Bronchial epithelial cell (primary cell): ENCODE data around the gene TMEM272. TPM values are rescaled to one million over a fixed set of nuclear protein-coding genes. Genes with fewer than 3 reads are reported as not detected.
A peak's percentile ranks its signal among the peaks of the same experiment; 100 is the strongest.

Source experiments
- DNase-seq: peaks from one replicate; pipeline ENCODE4 v3.0.0-alpha.2; 2010; ENCODE audit warnings: low read depth
- FAIRE-seq: peaks from 2 replicates; lab custom pipeline; 2011; peaks lifted over from hg19 to GRCh38; lab: Jason Lieb, UNC
- H3K27me3 ChIP-seq: 2 replicates; pipeline ENCODE4 v1.5.1; 2011; ENCODE audit warnings: low read length; ENCODE audit not compliant: control insufficient read depth, insufficient read depth
- H3K36me3 ChIP-seq: 2 replicates; pipeline ENCODE4 v1.5.1; 2011; ENCODE audit warnings: low read length; ENCODE audit not compliant: control insufficient read depth, insufficient read depth
- H3K4me3 ChIP-seq: 2 replicates; pipeline ENCODE4 v1.5.1; 2011; ENCODE audit warnings: mild to moderate bottlenecking, low read depth, low read length, control low read depth
- total RNA-seq: library from RNA; depleted of rRNA; stranded (reverse); fragments of >200 nt; gene quantifications from 2 replicates; pipeline ENCODE4 v1.2.1, GENCODE V29; 2014
- TF ChIP-seq, protein P1 (sequence below): IDR thresholded peaks from 2 replicates; pipeline ENCODE4 v1.5.1; 2011; ENCODE audit warnings: mild to moderate bottlenecking, moderate library complexity, low read length, control low read depth, inconsistent platforms; ENCODE audit not compliant: insufficient read depth, severe bottlenecking

Gene TMEM272
- total RNA-seq, 1 donor from 2014 or later: not detected

DNA sequence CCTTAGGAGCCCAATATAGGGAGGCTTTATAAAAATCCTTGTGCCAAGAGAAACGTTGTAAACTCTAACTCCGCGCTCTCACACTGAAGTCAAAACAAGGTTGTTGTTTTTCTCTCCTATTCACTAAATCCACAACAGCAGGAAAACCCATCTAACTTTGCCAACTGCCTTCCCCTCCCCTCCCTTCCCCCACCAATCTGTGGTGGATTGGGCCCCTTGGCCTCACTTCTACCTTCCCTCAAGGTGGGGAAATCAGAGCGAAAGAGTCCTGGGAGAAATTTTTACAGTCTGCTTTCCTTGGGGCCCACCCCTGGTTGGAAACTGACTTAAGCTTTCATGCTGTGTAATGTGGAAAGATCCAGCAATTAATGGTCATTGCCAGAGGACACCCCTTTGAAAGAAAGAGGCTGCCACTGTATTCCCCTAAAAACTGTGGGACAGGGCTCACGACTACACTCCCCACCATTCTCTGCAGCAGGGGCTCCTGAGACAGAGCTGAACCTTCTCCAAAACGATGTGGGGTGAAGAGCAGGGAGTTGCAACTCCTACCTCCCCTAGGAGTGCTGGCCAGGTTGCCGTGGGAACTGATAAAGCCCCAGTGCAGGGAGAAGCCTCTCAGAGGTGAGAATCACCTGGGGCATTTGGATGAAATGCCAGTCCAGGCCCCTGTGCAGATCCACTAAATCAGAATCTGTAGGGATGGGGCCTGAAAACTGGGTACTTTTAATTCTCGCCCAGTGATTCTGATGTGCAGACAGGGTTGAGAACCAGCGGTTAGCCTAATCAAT lies 42.2 kb downstream of the TMEM272 start:
- DNase-seq: no peak
- Histone ChIP-seq H3K4me3 (peak overlapping the region; percentile 65), H3K36me3 (no peaks in the 10 kb centered on the region), H3K27me3 (no peaks in the 10 kb centered on the region)
- no peak for FAIRE-seq
- TF ChIP-seq, protein P1, sequence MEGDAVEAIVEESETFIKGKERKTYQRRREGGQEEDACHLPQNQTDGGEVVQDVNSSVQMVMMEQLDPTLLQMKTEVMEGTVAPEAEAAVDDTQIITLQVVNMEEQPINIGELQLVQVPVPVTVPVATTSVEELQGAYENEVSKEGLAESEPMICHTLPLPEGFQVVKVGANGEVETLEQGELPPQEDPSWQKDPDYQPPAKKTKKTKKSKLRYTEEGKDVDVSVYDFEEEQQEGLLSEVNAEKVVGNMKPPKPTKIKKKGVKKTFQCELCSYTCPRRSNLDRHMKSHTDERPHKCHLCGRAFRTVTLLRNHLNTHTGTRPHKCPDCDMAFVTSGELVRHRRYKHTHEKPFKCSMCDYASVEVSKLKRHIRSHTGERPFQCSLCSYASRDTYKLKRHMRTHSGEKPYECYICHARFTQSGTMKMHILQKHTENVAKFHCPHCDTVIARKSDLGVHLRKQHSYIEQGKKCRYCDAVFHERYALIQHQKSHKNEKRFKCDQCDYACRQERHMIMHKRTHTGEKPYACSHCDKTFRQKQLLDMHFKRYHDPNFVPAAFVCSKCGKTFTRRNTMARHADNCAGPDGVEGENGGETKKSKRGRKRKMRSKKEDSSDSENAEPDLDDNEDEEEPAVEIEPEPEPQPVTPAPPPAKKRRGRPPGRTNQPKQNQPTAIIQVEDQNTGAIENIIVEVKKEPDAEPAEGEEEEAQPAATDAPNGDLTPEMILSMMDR: no peak

DNA sequence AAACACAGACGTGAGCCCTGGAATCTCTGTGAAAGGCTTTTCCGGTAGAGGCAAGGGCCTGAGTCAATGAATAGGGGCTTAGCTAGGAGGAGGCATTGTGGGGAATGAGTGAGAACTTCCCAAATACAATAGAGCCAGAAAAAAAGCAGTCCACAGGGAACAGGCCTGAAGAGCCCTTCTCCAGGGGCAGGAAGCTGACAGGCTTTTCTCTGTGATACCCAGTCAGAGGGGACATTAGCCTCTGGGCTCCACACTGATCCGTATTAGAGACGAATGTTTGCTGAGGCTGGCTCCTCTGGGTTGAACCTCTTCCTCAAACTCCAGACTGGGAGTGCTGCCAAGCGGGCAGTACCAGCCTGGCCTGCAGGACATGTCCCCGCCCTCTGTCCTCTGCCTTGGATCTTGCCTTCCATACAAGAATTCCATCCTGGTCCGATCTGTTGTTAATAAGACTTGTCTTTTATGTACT lies 43.3 kb downstream of the TMEM272 start:
- no peak overlapping the region for H3K4me3 ChIP-seq
- no peaks in the 10 kb centered on the region for H3K36me3 ChIP-seq
- FAIRE-seq (peak; percentile 60), DNase-seq (no peak)
- TF ChIP-seq, protein P1: no peak
- no peaks in the 10 kb centered on the region for H3K27me3 ChIP-seq

DNA sequence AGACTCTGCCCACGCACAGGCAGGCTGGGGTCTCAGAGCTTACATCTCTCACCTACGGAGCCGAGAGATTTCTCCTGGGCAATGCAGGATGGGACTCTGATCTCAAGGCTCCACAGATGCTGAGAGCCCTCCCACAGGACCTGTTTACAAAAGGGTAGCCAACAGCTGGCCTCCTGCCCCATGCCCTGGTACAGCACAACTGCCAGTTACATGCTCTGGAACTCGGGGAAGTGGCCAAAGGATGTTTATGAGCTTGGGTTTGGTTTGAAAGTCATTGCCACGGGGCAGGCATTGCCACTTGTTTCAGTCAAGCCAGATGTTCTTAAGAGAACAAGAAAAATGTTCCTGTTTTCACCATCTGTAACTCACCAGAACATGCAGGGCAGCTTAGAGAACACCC lies 44.5 kb downstream of the TMEM272 start:
- FAIRE-seq: no peak
- Histone ChIP-seq H3K4me3 (no peak overlapping the region), H3K36me3 (no peaks in the 10 kb centered on the region), H3K27me3 (no peaks in the 10 kb centered on the region)
- no peak for DNase-seq
- TF ChIP-seq, protein P1: no peak

DNA sequence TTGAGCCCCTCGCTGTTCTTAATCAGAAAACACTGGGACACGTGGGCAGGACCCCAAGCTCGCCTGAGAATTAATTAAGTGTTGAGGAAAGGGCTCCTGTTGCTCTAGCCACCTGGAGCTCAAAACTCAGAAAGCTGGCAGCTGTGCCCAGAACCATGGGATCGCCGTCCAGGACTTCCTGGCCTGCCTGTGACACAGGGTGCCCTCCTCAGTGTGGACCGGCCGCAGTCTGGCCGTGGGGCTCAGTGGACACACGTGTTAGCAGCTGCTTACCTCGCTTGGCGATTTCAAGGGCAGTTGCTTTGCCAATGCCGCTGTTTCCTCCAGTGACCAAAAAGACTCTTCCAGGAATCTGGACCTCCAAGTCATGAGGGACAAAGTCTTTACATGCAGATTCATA lies 45.7 kb downstream of the TMEM272 start:
- DNase-seq (no peak), FAIRE-seq (no peak)
- H3K4me3 ChIP-seq: no peak overlapping the region
- no peaks in the 10 kb centered on the region for H3K27me3 ChIP-seq
- TF ChIP-seq, protein P1: no peak
- no peaks in the 10 kb centered on the region for H3K36me3 ChIP-seq

DNA sequence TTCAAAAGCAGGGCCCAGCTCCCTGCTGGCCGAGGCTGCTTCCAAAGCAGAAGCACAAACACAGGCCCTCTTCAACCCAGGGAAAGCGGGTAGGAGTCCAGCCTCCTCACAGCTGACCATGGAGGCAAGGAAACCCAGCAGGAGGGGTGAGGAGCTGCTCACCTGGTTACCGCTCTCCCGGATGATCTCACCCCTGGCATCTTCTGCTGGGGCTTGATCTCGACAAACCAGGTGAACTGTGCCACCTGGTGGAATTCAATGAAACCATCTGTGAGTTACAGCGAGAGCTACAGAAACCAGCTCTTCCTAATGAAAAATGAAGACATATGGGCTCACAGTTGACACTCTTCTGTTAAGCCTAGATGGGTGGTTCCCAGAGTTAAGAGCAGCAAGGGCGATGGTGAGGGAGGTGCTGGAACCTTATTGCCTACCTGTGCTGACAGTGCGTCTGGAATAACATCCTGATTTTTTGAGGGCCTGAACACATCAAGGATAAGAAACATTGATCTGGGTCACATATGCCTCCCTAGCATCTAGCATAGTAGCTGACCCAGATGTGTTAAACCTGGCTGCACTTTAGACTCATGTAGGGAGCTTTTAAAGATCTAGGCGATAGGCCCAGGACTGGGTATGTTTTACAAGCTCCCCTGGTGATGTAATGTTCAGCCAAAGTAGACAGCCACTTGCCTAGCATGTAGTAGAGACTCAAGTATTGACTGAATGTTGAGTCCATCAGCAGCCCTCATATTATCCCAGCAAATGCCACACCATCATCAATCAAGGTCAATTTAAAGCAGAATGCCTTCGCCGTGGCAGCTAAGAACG lies 47.1 kb downstream of the TMEM272 start:
- peak; percentile 81 for DNase-seq
- Histone ChIP-seq H3K36me3 (no peaks in the 10 kb centered on the region), H3K4me3 (no peak overlapping the region), H3K27me3 (no peaks in the 10 kb centered on the region)
- TF ChIP-seq, protein P1: peak; percentile 74
- peak; percentile 66 for FAIRE-seq
